ENCODE measurements around the gene EP400.

The EP400 gene

GRCh38 chr12:131913666-131914065 lies 36.1 kb upstream of the EP400 start:
- DNase-seq = no peak

GRCh38 chr12:131914179-131914702 lies 35.5 kb upstream of the EP400 start:
- DNase-seq = no peak

GRCh38 chr12:131915000-131915689 lies 34.6 kb upstream of the EP400 start:
- no peak for DNase-seq

- no peak for DNase-seq
Measured at GRCh38 chr12:131915823-131916222, 33.9 kb upstream of the EP400 start.

- no peak for DNase-seq
Measured at GRCh38 chr12:131916306-131917138, 33.2 kb upstream of the EP400 start.

GRCh38 chr12:131917139-131917710 lies 32.5 kb upstream of the EP400 start:
- DNase-seq = no peak

GRCh38 chr12:131917711-131918306 lies 31.9 kb upstream of the EP400 start:
- no peak for DNase-seq

GRCh38 chr12:131918311-131919050 lies 31.3 kb upstream of the EP400 start:
- no peak for DNase-seq

- no peak for DNase-seq
Measured at GRCh38 chr12:131919051-131919347, 30.7 kb upstream of the EP400 start.

GRCh38 chr12:131919366-131920156 lies 30.2 kb upstream of the EP400 start:
- no peak for DNase-seq

GRCh38 chr12:131920157-131920508 lies 29.6 kb upstream of the EP400 start:
- no peak for DNase-seq

- no peak for DNase-seq
Measured at GRCh38 chr12:131920902-131921840, 28.6 kb upstream of the EP400 start.

GRCh38 chr12:131921866-131922769 lies 27.6 kb upstream of the EP400 start:
- DNase-seq = no peak

- no peak for DNase-seq
Measured at GRCh38 chr12:131922772-131923171, 27.0 kb upstream of the EP400 start.

- DNase-seq = no peak
Measured at GRCh38 chr12:131923260-131923659, 26.5 kb upstream of the EP400 start.

GRCh38 chr12:131927110-131928079 lies 22.3 kb upstream of the EP400 start:
- DNase-seq = no peak

GRCh38 chr12:131928080-131928710 lies 21.5 kb upstream of the EP400 start:
- no peak for DNase-seq

All from T-helper 9 cell (primary cell).